Measurements from ENCODE around the gene SRL.

DNA sequence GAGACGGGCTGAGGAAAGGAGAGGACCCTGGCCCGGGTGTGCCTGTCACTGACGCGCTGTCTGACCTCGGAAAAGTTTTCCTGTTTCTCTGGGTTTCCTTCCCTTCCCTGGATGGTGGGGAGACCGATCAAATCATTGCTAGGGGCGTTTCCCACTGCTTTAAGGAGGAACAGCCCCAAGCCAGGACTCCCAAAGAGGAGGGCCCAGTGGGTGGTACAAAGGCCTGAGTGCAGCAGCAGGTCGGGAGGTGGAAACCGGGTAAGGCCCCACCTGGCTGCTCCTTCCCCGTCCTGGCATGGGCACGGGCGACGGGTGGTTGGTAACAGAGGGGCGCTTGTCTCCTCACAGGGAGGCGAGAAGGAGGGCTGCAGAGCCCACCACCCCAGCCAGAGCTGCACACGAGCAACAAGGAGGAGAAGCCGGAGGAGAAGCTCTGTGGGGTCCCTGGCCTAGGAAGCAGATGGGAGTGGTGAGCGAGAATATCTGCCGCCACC lies 2.2 kb downstream of the SRL start:
- TF ChIP-seq, protein P1, sequence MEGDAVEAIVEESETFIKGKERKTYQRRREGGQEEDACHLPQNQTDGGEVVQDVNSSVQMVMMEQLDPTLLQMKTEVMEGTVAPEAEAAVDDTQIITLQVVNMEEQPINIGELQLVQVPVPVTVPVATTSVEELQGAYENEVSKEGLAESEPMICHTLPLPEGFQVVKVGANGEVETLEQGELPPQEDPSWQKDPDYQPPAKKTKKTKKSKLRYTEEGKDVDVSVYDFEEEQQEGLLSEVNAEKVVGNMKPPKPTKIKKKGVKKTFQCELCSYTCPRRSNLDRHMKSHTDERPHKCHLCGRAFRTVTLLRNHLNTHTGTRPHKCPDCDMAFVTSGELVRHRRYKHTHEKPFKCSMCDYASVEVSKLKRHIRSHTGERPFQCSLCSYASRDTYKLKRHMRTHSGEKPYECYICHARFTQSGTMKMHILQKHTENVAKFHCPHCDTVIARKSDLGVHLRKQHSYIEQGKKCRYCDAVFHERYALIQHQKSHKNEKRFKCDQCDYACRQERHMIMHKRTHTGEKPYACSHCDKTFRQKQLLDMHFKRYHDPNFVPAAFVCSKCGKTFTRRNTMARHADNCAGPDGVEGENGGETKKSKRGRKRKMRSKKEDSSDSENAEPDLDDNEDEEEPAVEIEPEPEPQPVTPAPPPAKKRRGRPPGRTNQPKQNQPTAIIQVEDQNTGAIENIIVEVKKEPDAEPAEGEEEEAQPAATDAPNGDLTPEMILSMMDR (IDR thresholded peaks at IDR 0.05; ENCODE audit: low read depth, low read length, missing input control): no peak
- TF ChIP-seq, protein P2, sequence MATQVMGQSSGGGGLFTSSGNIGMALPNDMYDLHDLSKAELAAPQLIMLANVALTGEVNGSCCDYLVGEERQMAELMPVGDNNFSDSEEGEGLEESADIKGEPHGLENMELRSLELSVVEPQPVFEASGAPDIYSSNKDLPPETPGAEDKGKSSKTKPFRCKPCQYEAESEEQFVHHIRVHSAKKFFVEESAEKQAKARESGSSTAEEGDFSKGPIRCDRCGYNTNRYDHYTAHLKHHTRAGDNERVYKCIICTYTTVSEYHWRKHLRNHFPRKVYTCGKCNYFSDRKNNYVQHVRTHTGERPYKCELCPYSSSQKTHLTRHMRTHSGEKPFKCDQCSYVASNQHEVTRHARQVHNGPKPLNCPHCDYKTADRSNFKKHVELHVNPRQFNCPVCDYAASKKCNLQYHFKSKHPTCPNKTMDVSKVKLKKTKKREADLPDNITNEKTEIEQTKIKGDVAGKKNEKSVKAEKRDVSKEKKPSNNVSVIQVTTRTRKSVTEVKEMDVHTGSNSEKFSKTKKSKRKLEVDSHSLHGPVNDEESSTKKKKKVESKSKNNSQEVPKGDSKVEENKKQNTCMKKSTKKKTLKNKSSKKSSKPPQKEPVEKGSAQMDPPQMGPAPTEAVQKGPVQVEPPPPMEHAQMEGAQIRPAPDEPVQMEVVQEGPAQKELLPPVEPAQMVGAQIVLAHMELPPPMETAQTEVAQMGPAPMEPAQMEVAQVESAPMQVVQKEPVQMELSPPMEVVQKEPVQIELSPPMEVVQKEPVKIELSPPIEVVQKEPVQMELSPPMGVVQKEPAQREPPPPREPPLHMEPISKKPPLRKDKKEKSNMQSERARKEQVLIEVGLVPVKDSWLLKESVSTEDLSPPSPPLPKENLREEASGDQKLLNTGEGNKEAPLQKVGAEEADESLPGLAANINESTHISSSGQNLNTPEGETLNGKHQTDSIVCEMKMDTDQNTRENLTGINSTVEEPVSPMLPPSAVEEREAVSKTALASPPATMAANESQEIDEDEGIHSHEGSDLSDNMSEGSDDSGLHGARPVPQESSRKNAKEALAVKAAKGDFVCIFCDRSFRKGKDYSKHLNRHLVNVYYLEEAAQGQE (IDR thresholded peaks at IDR 0.05): no peak
- TF ChIP-seq, protein P3, sequence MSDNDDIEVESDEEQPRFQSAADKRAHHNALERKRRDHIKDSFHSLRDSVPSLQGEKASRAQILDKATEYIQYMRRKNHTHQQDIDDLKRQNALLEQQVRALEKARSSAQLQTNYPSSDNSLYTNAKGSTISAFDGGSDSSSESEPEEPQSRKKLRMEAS (IDR thresholded peaks at IDR 0.05): no peak
- TF ChIP-seq YY1 (IDR thresholded peaks at IDR 0.05) (no peak), TAF1 (conservative IDR thresholded peaks at IDR 0.05) (no peak), GABPA (IDR thresholded peaks at IDR 0.05 in 1 of 2, conservative IDR thresholded peaks at IDR 0.05 in 1 of 2) (no peak), EGR1 (IDR thresholded peaks at IDR 0.05; ENCODE audit: low read depth in 2 of 2) (no peak), SP1 (IDR thresholded peaks at IDR 0.05) (no peak), RAD21 (IDR thresholded peaks at IDR 0.05) (no peak), JUND (IDR thresholded peaks at IDR 0.05) (no peak), HNF4G (IDR thresholded peaks at IDR 0.05) (no peak)
- TF ChIP-seq, protein P4, sequence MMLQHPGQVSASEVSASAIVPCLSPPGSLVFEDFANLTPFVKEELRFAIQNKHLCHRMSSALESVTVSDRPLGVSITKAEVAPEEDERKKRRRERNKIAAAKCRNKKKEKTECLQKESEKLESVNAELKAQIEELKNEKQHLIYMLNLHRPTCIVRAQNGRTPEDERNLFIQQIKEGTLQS (IDR thresholded peaks at IDR 0.05): no peak
- TF ChIP-seq, protein P5, sequence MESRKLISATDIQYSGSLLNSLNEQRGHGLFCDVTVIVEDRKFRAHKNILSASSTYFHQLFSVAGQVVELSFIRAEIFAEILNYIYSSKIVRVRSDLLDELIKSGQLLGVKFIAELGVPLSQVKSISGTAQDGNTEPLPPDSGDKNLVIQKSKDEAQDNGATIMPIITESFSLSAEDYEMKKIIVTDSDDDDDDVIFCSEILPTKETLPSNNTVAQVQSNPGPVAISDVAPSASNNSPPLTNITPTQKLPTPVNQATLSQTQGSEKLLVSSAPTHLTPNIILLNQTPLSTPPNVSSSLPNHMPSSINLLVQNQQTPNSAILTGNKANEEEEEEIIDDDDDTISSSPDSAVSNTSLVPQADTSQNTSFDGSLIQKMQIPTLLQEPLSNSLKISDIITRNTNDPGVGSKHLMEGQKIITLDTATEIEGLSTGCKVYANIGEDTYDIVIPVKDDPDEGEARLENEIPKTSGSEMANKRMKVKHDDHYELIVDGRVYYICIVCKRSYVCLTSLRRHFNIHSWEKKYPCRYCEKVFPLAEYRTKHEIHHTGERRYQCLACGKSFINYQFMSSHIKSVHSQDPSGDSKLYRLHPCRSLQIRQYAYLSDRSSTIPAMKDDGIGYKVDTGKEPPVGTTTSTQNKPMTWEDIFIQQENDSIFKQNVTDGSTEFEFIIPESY (IDR thresholded peaks at IDR 0.05): no peak

Measured in liver (tissue), 3 donors.